ENCODE measurements around the gene TRPM3.

Gene TRPM3

DNA sequence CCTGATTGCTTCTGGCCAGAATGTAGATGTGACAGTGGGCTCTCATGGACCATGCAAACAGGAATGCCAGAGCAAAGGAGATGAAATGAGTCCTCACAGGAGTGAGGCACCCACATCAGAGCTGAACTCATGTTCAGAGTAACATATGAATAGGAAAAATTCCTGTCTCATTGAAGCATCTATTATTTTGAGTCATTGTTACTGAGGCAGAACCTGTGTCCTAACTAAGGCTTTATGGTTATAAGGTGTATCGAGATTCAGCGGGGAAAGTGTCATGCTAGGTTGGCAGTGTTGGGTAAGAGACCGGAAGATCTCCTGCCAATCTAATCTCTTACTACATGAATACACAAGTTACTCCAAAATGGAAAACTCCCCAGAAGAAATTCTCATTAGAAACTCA lies 304.1 kb downstream of the TRPM3 start:
- Histone ChIP-seq H3K4me2 (ENCODE audit: low read depth, low read length) (no peak overlapping the region), H3K9me2 (replicated peaks; ENCODE audit: insufficient read depth, low read length) (no peaks in the 10 kb centered on the region)
- no peak for DNase-seq

DNA sequence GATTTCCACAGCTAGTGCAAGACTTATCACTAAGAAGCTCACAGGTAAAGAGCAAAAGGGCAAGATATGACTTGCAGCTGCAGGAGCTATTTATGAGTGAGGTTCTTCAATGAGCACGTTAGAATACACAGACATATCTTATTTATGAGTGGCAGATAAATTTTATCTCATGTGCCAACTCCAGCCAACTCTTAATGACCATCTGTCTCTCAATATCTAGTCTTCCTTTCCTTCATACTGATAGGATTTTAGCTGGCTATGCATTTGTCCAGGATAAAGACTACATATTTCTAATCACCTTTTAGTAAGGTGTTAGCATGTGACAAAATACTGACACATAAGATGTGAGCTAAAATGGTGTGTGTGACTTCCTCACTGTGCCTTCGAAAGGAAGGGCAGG lies 304.5 kb downstream of the TRPM3 start:
- H3K79me2 ChIP-seq (ENCODE audit: low read length): no peaks in the 10 kb centered on the region
- no peak overlapping the region for H3K9ac ChIP-seq (ENCODE audit: low read length)
- no peaks in the 10 kb centered on the region for H3K4me1 ChIP-seq (ENCODE audit: low read length)
- no peak for DNase-seq
- H3K9me3 ChIP-seq (replicated peaks; ENCODE audit: insufficient read depth, low read length): no peaks in the 10 kb centered on the region
- H2AFZ ChIP-seq (ENCODE audit: low read length): no peak overlapping the region
- H3K27me3 ChIP-seq (replicated peaks; ENCODE audit: insufficient read depth, low read length): no peaks in the 10 kb centered on the region
- no peaks in the 10 kb centered on the region for H3F3A ChIP-seq (ENCODE audit: insufficient read depth, low read length)
- H3K4me2 ChIP-seq (ENCODE audit: low read depth, low read length): no peak overlapping the region
- H3K4me3 ChIP-seq (ENCODE audit: low read length): no peak overlapping the region
- H4K20me1 ChIP-seq (ENCODE audit: insufficient read depth, low read length): no peaks in the 10 kb centered on the region
- H3K9me2 ChIP-seq (replicated peaks; ENCODE audit: insufficient read depth, low read length): no peaks in the 10 kb centered on the region
- no peak overlapping the region for H3K27ac ChIP-seq (ENCODE audit: low read length)
- no peaks in the 10 kb centered on the region for H3K36me3 ChIP-seq (replicated peaks; ENCODE audit: insufficient read depth, low read length)
- TF ChIP-seq EZH2 (optimal IDR thresholded peaks at IDR 0.05; ENCODE audit: low read depth, low read length) (no peak), EZH2phosphoT487 (IDR thresholded peaks at IDR 0.05; ENCODE audit: low read length) (no peak)
- TF ChIP-seq, protein P1, sequence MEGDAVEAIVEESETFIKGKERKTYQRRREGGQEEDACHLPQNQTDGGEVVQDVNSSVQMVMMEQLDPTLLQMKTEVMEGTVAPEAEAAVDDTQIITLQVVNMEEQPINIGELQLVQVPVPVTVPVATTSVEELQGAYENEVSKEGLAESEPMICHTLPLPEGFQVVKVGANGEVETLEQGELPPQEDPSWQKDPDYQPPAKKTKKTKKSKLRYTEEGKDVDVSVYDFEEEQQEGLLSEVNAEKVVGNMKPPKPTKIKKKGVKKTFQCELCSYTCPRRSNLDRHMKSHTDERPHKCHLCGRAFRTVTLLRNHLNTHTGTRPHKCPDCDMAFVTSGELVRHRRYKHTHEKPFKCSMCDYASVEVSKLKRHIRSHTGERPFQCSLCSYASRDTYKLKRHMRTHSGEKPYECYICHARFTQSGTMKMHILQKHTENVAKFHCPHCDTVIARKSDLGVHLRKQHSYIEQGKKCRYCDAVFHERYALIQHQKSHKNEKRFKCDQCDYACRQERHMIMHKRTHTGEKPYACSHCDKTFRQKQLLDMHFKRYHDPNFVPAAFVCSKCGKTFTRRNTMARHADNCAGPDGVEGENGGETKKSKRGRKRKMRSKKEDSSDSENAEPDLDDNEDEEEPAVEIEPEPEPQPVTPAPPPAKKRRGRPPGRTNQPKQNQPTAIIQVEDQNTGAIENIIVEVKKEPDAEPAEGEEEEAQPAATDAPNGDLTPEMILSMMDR (IDR thresholded peaks at IDR 0.05; ENCODE audit: low read length): no peak

More for the DNA sequence above, 304.1 kb downstream of the TRPM3 start:
- Histone ChIP-seq H3F3A (ENCODE audit: insufficient read depth, low read length) (no peaks in the 10 kb centered on the region), H2AFZ (ENCODE audit: low read length) (no peak overlapping the region), H3K9ac (ENCODE audit: low read length) (no peak overlapping the region), H3K9me3 (replicated peaks; ENCODE audit: insufficient read depth, low read length) (no peaks in the 10 kb centered on the region), H4K20me1 (ENCODE audit: insufficient read depth, low read length) (no peaks in the 10 kb centered on the region), H3K79me2 (ENCODE audit: low read length) (no peaks in the 10 kb centered on the region), H3K27ac (ENCODE audit: low read length) (no peak overlapping the region), H3K4me1 (ENCODE audit: low read length) (no peaks in the 10 kb centered on the region), H3K4me3 (ENCODE audit: low read length) (no peak overlapping the region), H3K36me3 (replicated peaks; ENCODE audit: insufficient read depth, low read length) (no peaks in the 10 kb centered on the region), H3K27me3 (replicated peaks; ENCODE audit: insufficient read depth, low read length) (no peaks in the 10 kb centered on the region)
- no peak for TF ChIP-seq EZH2 (optimal IDR thresholded peaks at IDR 0.05; ENCODE audit: low read depth, low read length)
- TF ChIP-seq, protein P1 (IDR thresholded peaks at IDR 0.05; ENCODE audit: low read length): no peak
- no peak for TF ChIP-seq EZH2phosphoT487 (IDR thresholded peaks at IDR 0.05; ENCODE audit: low read length)

GRCh38 chr9:70816316-70816715 lies 305.1 kb downstream of the TRPM3 start:
- H3K4me3 ChIP-seq (ENCODE audit: low read length): no peak overlapping the region
- no peaks in the 10 kb centered on the region for H3F3A ChIP-seq (ENCODE audit: insufficient read depth, low read length)
- no peaks in the 10 kb centered on the region for H4K20me1 ChIP-seq (ENCODE audit: insufficient read depth, low read length)
- H3K27me3 ChIP-seq (replicated peaks; ENCODE audit: insufficient read depth, low read length): no peaks in the 10 kb centered on the region
- no peaks in the 10 kb centered on the region for H3K9me3 ChIP-seq (replicated peaks; ENCODE audit: insufficient read depth, low read length)
- no peak for DNase-seq
- no peaks in the 10 kb centered on the region for H3K79me2 ChIP-seq (ENCODE audit: low read length)
- H3K36me3 ChIP-seq (replicated peaks; ENCODE audit: insufficient read depth, low read length): no peaks in the 10 kb centered on the region
- no peaks in the 10 kb centered on the region for H3K9me2 ChIP-seq (replicated peaks; ENCODE audit: insufficient read depth, low read length)
- no peak overlapping the region for H3K4me2 ChIP-seq (ENCODE audit: low read depth, low read length)
- no peak overlapping the region for H3K9ac ChIP-seq (ENCODE audit: low read length)
- TF ChIP-seq EZH2phosphoT487 (IDR thresholded peaks at IDR 0.05; ENCODE audit: low read length) (no peak), EZH2 (optimal IDR thresholded peaks at IDR 0.05; ENCODE audit: low read depth, low read length) (no peak)
- TF ChIP-seq, protein P1 (IDR thresholded peaks at IDR 0.05; ENCODE audit: low read length): no peak
- H3K27ac ChIP-seq (ENCODE audit: low read length): no peak overlapping the region
- no peaks in the 10 kb centered on the region for H3K4me1 ChIP-seq (ENCODE audit: low read length)
- H2AFZ ChIP-seq (ENCODE audit: low read length): no peak overlapping the region
